ENCODE data around the gene CDC42BPB.

Gene CDC42BPB

DNA sequence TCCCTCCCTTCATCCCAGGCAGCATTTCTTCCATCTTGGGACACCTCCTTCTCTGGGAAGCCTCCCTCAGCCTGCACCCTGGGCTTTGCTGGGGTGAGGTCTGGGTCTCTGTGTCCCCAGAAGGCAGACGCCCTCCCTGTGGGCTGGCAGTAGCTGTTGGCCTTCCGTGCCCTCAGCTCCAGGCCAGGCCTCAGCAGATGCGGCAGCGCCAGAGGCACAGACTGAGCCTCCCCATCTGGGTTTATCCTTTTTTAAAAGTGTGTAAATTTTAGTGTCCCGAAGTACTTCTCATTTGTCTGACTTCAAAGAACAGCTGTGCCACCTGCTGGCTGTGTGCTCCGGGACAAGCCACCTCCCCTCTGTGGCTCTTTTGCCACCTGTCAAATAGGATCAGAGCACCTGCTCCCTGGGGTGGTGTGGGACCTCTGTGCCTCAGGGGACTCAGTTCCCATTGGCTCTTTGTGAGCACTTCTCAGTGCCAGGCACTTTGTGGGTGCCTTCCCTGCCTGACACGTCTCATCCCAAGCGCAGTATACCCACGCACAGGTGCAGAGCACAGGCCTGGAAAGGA lies 48.3 kb upstream of the CDC42BPB start:
- no peaks in the 10 kb centered on the region for H3K9me3 ChIP-seq (ENCODE audit: control insufficient read depth, insufficient read depth, low read depth, low read length)
- H3K4me1 ChIP-seq (ENCODE audit: control insufficient read depth, insufficient read depth, low read length) = no peaks in the 10 kb centered on the region; the same call in 1 of the 2 replicates
- H3K27ac ChIP-seq (ENCODE audit: extremely low read depth, low read depth, low read length) = no peak overlapping the region
- no peak for TF ChIP-seq ZNF18 (tag by site-specific recombination; IDR thresholded peaks at IDR 0.05)
- peak; percentile 43 for TF ChIP-seq ZNF341 (tag by site-specific recombination; IDR thresholded peaks at IDR 0.05; ENCODE audit: low read depth)
- no peak for TF ChIP-seq ZNF138 (tag by site-specific recombination; IDR thresholded peaks at IDR 0.05; ENCODE audit: borderline replicate concordance)
- no peak overlapping the region for H3K4me3 ChIP-seq (ENCODE audit: low read depth, low read length)
- H3K36me3 ChIP-seq (ENCODE audit: control insufficient read depth in 2 of 2, insufficient read depth in 1 of 2, low read length in 2 of 2) = no peaks in the 10 kb centered on the region
- ChIA-PET POLR2A (no interaction called here), CTCF (interaction anchor here (0.6 to 4.6 kb wide), 42 partner anchors 10 to 412 kb away, joined by 3 to 80 read pairs (median 6); partner anchors contain the start of genes EXOC3L4, LBHD2 and TNFAIP2)

GRCh38 chr14:103104654-103105452 lies 47.5 kb upstream of the CDC42BPB start:
- Histone ChIP-seq H3K36me3 (ENCODE audit: control insufficient read depth in 2 of 2, insufficient read depth in 1 of 2, low read length in 2 of 2) (no peaks in the 10 kb centered on the region), H3K4me1 (ENCODE audit: control insufficient read depth, insufficient read depth, low read length) (no peaks in the 10 kb centered on the region), H3K4me3 (ENCODE audit: low read depth, low read length) (no peak overlapping the region), H3K9me3 (ENCODE audit: control insufficient read depth, insufficient read depth, low read depth, low read length) (no peaks in the 10 kb centered on the region), H3K27ac (ENCODE audit: extremely low read depth, low read depth, low read length) (no peak overlapping the region)
- ChIA-PET CTCF (interaction anchor here (0.6 to 4.6 kb wide), 54 partner anchors 9 to 442 kb away, joined by 3 to 80 read pairs (median 5); partner anchors contain the start of genes EXOC3L4, LBHD2 and TNFAIP2), POLR2A (no interaction called here)
- TF ChIP-seq, protein P1, sequence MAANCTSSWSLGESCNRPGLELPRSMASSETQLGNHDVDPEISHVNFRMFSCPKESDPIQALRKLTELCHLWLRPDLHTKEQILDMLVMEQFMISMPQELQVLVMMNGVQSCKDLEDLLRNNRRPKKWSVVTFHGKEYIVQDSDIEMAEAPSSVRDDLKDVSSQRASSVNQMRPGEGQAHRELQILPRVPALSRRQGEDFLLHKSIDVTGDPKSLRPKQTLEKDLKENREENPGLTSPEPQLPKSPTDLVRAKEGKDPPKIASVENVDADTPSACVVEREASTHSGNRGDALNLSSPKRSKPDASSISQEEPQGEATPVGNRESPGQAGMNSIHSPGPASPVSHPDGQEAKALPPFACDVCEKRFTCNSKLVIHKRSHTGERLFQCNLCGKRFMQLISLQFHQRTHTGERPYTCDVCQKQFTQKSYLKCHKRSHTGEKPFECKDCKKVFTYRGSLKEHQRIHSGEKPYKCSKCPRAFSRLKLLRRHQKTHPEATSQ (tag by site-specific recombination; IDR thresholded peaks at IDR 0.05) = peak; percentile 69
- peak; percentile 92 for TF ChIP-seq ZNF398 (tag by site-specific recombination; IDR thresholded peaks at IDR 0.05)
- peak; percentile 55 for TF ChIP-seq PRDM10 (tag by site-specific recombination; IDR thresholded peaks at IDR 0.05)
- TF ChIP-seq PRDM1 (tag by site-specific recombination; IDR thresholded peaks at IDR 0.05) = no peak
- peak; percentile 81 for TF ChIP-seq GLIS1 (tag by site-specific recombination; IDR thresholded peaks at IDR 0.05)
- peak; percentile 29; the same call in 1 of the 2 replicates for TF ChIP-seq ZNF610 (tag by site-specific recombination; IDR thresholded peaks at IDR 0.05; ENCODE audit: borderline replicate concordance)
- no peak; the same call in 1 of the 2 replicates for TF ChIP-seq ZNF76 (tag by site-specific recombination; IDR thresholded peaks at IDR 0.05; ENCODE audit: borderline replicate concordance, low read depth)
- TF ChIP-seq YY2 (tag by site-specific recombination; IDR thresholded peaks at IDR 0.05) = peak; percentile 86
- TF ChIP-seq ZNF404 (tag by site-specific recombination; IDR thresholded peaks at IDR 0.05) = no peak
- TF ChIP-seq PRDM6 (tag by site-specific recombination; IDR thresholded peaks at IDR 0.05) = no peak
- no peak for TF ChIP-seq ZNF433 (tag by site-specific recombination; IDR thresholded peaks at IDR 0.05; ENCODE audit: low read depth)
- peak; percentile 36; the same call in 1 of the 2 replicates for TF ChIP-seq ZBTB8A (tag by site-specific recombination; IDR thresholded peaks at IDR 0.05)
- TF ChIP-seq ZNF248 (tag by site-specific recombination; IDR thresholded peaks at IDR 0.05) = peak; percentile 75; the same call in 1 of the 2 replicates
- no peak for TF ChIP-seq PBX3 (CRISPR knock-in tag; IDR thresholded peaks at IDR 0.05)
- no peak for TF ChIP-seq ZFP3 (tag by site-specific recombination; IDR thresholded peaks at IDR 0.05; ENCODE audit: low read depth)
- TF ChIP-seq ZNF391 (tag by site-specific recombination; IDR thresholded peaks at IDR 0.05; ENCODE audit: borderline replicate concordance, low read depth) = peak; percentile 98
